GM12878 (cell line): ENCODE results near the gene SLC22A12. TPM values are rescaled to one million over a fixed set of nuclear protein-coding genes. Genes with fewer than 3 reads are reported as not detected.

Experiments
- ATAC-seq: fragments of 200-7000 bp; cut with Tn5 transposase; 3 replicates; pipeline ENCODE4 v1.9.1; 2020; ENCODE audit warnings: mild to moderate bottlenecking, moderate library complexity
- BruUV-seq: library from RNA; stranded (reverse); fragments of 400-500 nt; replicated peaks from 2 replicates; lab custom pipeline; 2021; lab: Mats Ljungman, UMichigan
- CTCF ChIA-PET: fragments of 300-600 bp; sonication (Branson Sonifier 250); formaldehyde crosslinking; extraction: SDS; loops from one replicate; lab custom pipeline; 2021; ENCODE audit warnings: inconsistent platforms; lab: Yijun Ruan, JAX
- POLR2A ChIA-PET: fragments of 350-600 bp; formaldehyde crosslinking; extraction: SDS; loops from one replicate; lab custom pipeline; 2021; ENCODE audit warnings: inconsistent platforms; lab: Charles Lee
- RAD21 ChIA-PET: fragments of 300-600 bp; sonication (Branson Sonifier 250); formaldehyde crosslinking; loops from one replicate; lab custom pipeline; 2023; ENCODE audit warnings: antibody characterized with exemption; ENCODE audit not compliant: unreplicated experiment; lab: Charles Lee
- SMC1A ChIA-PET: fragments of 300-600 bp; sonication (Branson Sonifier 250); formaldehyde crosslinking; loops from one replicate; lab custom pipeline; 2023; ENCODE audit not compliant: unreplicated experiment, uncharacterized antibody; lab: Charles Lee
- DNase-seq: peaks from one replicate; pipeline ENCODE4 v3.0.0-alpha.2; 2011; ENCODE audit warnings: low read depth, low spot score
- FAIRE-seq: peaks from 3 replicates; lab custom pipeline; 2011; peaks lifted over from hg19 to GRCh38; lab: Jason Lieb, UNC
- H2AFZ ChIP-seq: 2 replicates; pipeline ENCODE4 v1.6.0; 2011; ENCODE audit warnings: low read depth, low read length, control low read depth; ENCODE audit not compliant: control insufficient read depth
- H3K27ac ChIP-seq: 2 replicates; pipeline ENCODE4 v1.5.1; 2011; ENCODE audit warnings: control low read depth; ENCODE audit not compliant: control insufficient read depth, insufficient read depth
- H3K27me3 ChIP-seq, 2 experiments: replicated peaks in 1 of 2; 2 replicates each; pipeline versions ENCODE4 v1.6.0 to v1.6.1; 2011; ENCODE audit warnings: low read length in 1 of 2; ENCODE audit not compliant: control insufficient read depth in 2 of 2, insufficient read depth in 2 of 2
- H3K36me3 ChIP-seq, 2 experiments: 2 replicates each; pipeline ENCODE4 v1.5.1; 2011; ENCODE audit warnings: low read length in 1 of 2; ENCODE audit not compliant: control insufficient read depth in 2 of 2, insufficient read depth in 2 of 2
- H3K4me1 ChIP-seq: 2 replicates; pipeline ENCODE4 v1.6.1; 2011; ENCODE audit warnings: mild to moderate bottlenecking, low read length, moderate library complexity, mixed read lengths; ENCODE audit not compliant: control insufficient read depth, insufficient read depth
- H3K4me2 ChIP-seq: 2 replicates; pipeline ENCODE4 v1.6.0; 2011; ENCODE audit warnings: control low read depth; ENCODE audit not compliant: control insufficient read depth, insufficient read depth
- H3K4me3 ChIP-seq: fragments of 200-600 bp; sonication (generic); 2 replicates; pipeline ENCODE4 v1.5.1; 2016
- H3K79me2 ChIP-seq: 2 replicates; pipeline ENCODE4 v1.6.0; 2011; ENCODE audit warnings: low read length; ENCODE audit not compliant: control insufficient read depth, insufficient read depth
- H3K9ac ChIP-seq: 2 replicates; pipeline ENCODE4 v1.8.0; 2011; ENCODE audit warnings: low read length, control low read depth, mixed read lengths; ENCODE audit not compliant: control insufficient read depth, insufficient read depth
- H3K9me3 ChIP-seq: replicated peaks from 3 replicates; pipeline ENCODE4 v1.5.1; 2011; ENCODE audit warnings: mild to moderate bottlenecking, low read length; ENCODE audit not compliant: control insufficient read depth, insufficient read depth
- H4K20me1 ChIP-seq: 2 replicates; pipeline ENCODE4 v1.6.0; 2011; ENCODE audit not compliant: control insufficient read depth, insufficient read depth
- CHD1 ChIP-seq: IDR thresholded peaks from 2 replicates; pipeline ENCODE4 v1.6.1; 2012; ENCODE audit warnings: low read depth, low read length, improper control_type of control experiment
- HDAC6 ChIP-seq: fragments of 200-600 bp; sonication (generic); IDR thresholded peaks from one replicate; pipeline ENCODE4 v1.8.0; 2017; ENCODE audit warnings: antibody characterized with exemption; ENCODE audit not compliant: unreplicated experiment
- NR2F1 ChIP-seq: fragments of 450-650 bp; conservative IDR thresholded peaks from 2 replicates; pipeline ENCODE4 v1.6.1; 2017; ENCODE audit warnings: mild to moderate bottlenecking
- PAX8 ChIP-seq: fragments of 450-650 bp; IDR thresholded peaks from 2 replicates; pipeline ENCODE4 v1.6.1; 2017; ENCODE audit warnings: mild to moderate bottlenecking, moderate library complexity
- POLR2AphosphoS2 ChIP-seq: IDR thresholded peaks from 2 replicates; pipeline ENCODE4 v1.6.1; 2011; ENCODE audit warnings: low read depth, mild to moderate bottlenecking, low read length, improper control_type of control experiment, moderate library complexity
- WGBS: methylation state at CpG from one replicate; pipeline ENCODE4 v1.1.6; 2016; ENCODE audit warnings: low lambda C conversion rate; ENCODE audit not compliant: insufficient replicate concordance, insufficient coverage; ENCODE audit errors: missing lambda C conversion rate; 5-methylcytosine and 5-hydroxymethylcytosine counted together
- in situ Hi-C: fragments of 300-500 bp; cut with MboI; formaldehyde crosslinking; loops from 9 replicates; pipeline ENCODE4 v1.14.3; 2018; ENCODE audit warnings: mixed read lengths
- intact Hi-C: fragments of 100-400 bp; cut with micrococcal nuclease; formaldehyde crosslinking; loops from one replicate; pipeline ENCODE4 v1.14.2; 2022; ENCODE audit not compliant: unreplicated experiment
- polyA plus RNA-seq, 11 experiments: library from polyadenylated mRNA; depleted of rRNA in 4 of 11; unstranded in 6 of 11; stranded (reverse) in 5 of 11; fragments of >200 nt; fragmentation: Nextera tagmentation in 4 of 11; fragmentation: Illumina TruSeq in 1 of 11; extraction: Ambion mirVana in 4 of 11; extraction: Trizol in 1 of 11; gene quantifications; 1 replicate in 1 of 11; 2 replicates in 10 of 11; pipeline versions ENCODE4 v1.2.1 to v1.2.3, GENCODE V29; 2011 to 2016; ENCODE audit warnings: inconsistent platforms in 2 of 11, missing spikeins in 2 of 11, low read depth in 1 of 11
- total RNA-seq, 4 experiments: library from RNA; depleted of rRNA in 3 of 4; stranded (reverse); fragments of >200 nt in 3 of 4; fragmentation: Illumina TruSeq in 1 of 4; extraction: Trizol in 1 of 4; gene quantifications; 2 replicates each; pipeline versions ENCODE4 v1.2.1 to v1.2.3, GENCODE V29; 2013 to 2021
- TF ChIP-seq, protein P1 (sequence below): fragments of 150-350 bp; IDR thresholded peaks from 2 replicates; pipeline ENCODE4 v1.6.1; 2014; ENCODE audit warnings: mild to moderate bottlenecking, low read depth, low read length
- TF ChIP-seq, protein P2 (sequence below): IDR thresholded peaks from 2 replicates; pipeline ENCODE4 v1.6.1; 2012; ENCODE audit warnings: low read depth, low read length, improper control_type of control experiment
- TF ChIP-seq, protein P3 (sequence below): fragments of 450-650 bp; IDR thresholded peaks from 2 replicates; pipeline ENCODE4 v1.6.1; 2014; ENCODE audit warnings: mild to moderate bottlenecking

Gene SLC22A12
- total and polyA plus RNA-seq, 10 of the 15 experiments (the other 5 are each of a cell fraction or from before 2014, with no cell fraction given): not detected

DNA sequence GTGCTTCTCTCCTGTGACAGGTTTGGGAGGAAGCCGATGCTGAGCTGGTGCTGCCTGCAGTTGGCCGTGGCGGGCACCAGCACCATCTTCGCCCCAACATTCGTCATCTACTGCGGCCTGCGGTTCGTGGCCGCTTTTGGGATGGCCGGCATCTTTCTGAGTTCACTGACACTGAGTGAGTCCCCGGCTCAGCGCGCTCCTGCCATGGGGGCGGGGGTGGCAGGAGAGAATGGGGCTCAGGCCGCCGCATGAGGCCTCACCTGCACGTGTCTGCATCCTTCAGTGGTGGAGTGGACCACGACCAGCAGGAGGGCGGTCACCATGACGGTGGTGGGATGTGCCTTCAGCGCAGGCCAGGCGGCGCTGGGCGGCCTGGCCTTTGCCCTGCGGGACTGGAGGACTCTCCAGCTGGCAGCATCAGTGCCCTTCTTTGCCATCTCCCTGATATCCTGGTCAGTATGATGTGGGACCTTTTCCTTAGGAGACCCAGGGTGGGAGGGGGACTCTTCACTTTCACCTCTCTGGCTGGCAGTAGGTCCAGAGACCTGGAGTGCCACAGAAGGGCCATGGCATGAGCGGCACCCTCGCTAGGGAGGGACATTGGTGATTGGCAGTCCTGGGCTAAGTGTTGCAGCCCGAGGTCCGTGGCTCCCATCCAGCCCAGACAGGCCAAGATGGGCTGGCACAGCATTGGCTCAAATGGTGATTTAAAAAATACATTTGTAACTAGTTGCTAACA is 28.9 kb upstream of the SLC22A12 start (continued):
- TF ChIP-seq, protein P1, sequence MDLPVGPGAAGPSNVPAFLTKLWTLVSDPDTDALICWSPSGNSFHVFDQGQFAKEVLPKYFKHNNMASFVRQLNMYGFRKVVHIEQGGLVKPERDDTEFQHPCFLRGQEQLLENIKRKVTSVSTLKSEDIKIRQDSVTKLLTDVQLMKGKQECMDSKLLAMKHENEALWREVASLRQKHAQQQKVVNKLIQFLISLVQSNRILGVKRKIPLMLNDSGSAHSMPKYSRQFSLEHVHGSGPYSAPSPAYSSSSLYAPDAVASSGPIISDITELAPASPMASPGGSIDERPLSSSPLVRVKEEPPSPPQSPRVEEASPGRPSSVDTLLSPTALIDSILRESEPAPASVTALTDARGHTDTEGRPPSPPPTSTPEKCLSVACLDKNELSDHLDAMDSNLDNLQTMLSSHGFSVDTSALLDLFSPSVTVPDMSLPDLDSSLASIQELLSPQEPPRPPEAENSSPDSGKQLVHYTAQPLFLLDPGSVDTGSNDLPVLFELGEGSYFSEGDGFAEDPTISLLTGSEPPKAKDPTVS: no peak
- TF ChIP-seq PAX8 (no peak), HDAC6 (no peak)
- TF ChIP-seq, all 136 proteins: peak for 0

DNA sequence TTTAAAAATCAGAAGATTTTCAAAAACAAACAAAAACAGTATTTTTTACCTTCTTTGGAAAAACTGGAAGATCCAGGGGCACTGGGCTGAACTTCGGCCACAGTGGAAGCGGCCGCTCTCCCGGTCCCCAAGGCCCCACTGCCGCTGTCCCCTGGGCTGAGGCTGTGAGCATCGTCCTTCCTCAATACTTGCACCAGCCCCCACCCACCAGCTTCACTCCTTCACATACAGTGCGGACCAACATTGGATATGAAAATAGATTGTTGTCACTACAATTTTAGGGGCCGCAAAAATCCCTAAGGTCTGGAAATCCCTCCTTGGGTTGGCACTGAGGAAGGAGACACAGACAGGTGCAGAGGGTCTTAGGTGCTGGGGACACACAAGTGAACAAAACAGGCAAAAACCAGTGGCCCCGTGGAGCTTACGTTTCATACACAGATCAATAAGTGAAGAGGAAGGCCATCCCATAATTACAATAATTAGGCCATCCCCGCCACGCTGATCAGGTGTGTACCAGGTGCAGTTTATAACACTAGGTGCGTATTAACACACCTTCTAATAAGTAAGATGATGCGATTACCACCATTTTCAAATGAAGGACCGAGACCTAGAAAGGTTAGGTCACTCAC is 28.2 kb upstream of the SLC22A12 start:
- Histone ChIP-seq H3K4me3 (no peak overlapping the region), H2AFZ (no peak overlapping the region), H4K20me1 (no peaks in the 10 kb centered on the region), H3K4me2 (no peak overlapping the region), H3K27ac (no peak overlapping the region), H3K27me3 (peaks cover 0 to 2% of the 10 kb centered on the region in 2 experiments; a peak in 2 of 4 replicates), H3K9ac (no peak overlapping the region), H3K36me3 (no peaks in the 10 kb centered on the region), H3K9me3 (no peaks in the 10 kb centered on the region), H3K4me1 (no peaks in the 10 kb centered on the region)
- no TSS peak for BruUV-seq
- ChIA-PET CTCF (no interaction called here), POLR2A (no interaction called here), RAD21 (interaction anchor here (0.6 kb wide), 1 partner anchor 402 kb away, joined by 3 read pairs; no protein-coding TSS in a partner anchor)
- no peak for DNase-seq
- no peak for FAIRE-seq
- no peak for ATAC-seq
- TF ChIP-seq POLR2AphosphoS2: no peak
- TF ChIP-seq, protein P2, sequence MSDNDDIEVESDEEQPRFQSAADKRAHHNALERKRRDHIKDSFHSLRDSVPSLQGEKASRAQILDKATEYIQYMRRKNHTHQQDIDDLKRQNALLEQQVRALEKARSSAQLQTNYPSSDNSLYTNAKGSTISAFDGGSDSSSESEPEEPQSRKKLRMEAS: no peak
- TF ChIP-seq, protein P3, sequence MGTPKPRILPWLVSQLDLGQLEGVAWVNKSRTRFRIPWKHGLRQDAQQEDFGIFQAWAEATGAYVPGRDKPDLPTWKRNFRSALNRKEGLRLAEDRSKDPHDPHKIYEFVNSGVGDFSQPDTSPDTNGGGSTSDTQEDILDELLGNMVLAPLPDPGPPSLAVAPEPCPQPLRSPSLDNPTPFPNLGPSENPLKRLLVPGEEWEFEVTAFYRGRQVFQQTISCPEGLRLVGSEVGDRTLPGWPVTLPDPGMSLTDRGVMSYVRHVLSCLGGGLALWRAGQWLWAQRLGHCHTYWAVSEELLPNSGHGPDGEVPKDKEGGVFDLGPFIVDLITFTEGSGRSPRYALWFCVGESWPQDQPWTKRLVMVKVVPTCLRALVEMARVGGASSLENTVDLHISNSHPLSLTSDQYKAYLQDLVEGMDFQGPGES: no peak
- no peak for TF ChIP-seq NR2F1
- TF ChIP-seq CHD1: no peak
- TF ChIP-seq, all 136 proteins: peak for 0
- no peaks in the 10 kb centered on the region for H3K79me2 ChIP-seq
- intact Hi-C loops (no loop called here), in situ Hi-C loops (no loop called here)
- 39% methylated on average over 11 of the region's 15 CpGs for WGBS
- SMC1A ChIA-PET: no interaction called here
